ENCODE measurements around the gene FBXO10. TPM values are rescaled to one million over a fixed set of nuclear protein-coding genes. Genes with fewer than 3 reads are reported as not detected.

FBXO10 gene
- total RNA-seq, result 11.6 and 12.2 TPM in 2 replicates
- polyA plus RNA-seq, result 7.6 and 8.2 TPM in 2 replicates
- 6.0 and 6.4 TPM in 2 replicates for polyA plus RNA-seq (2012)
- polyA minus RNA-seq (ENCODE audit: low replicate concordance), result 15.2 and 16.2 TPM in 2 replicates

GRCh38 chr9:37575921-37576721, at the start of gene FBXO10:
Gene FBXO10 (minus strand): TSS chr9:37576380. CDS start chr9:37541768, 34,612 bp downstream.
- H3K4me2 ChIP-seq (ENCODE audit: extremely low read depth, insufficient read depth, low read length), result peak within 1 kb of the TSS; percentile 96
- H3K4me3 ChIP-seq (replicated peaks in 1 of 4; ENCODE audit: control extremely low read depth in 1 of 4, insufficient read depth in 1 of 4, low read depth in 3 of 4, low read length in 4 of 4), result peak within 1 kb of the TSS; percentile 64 to 84 (median 81)
- H3K27ac ChIP-seq (ENCODE audit: insufficient read depth, low read length), result peak within 1 kb of the TSS; percentile 77
- H3K9me3 ChIP-seq (ENCODE audit: control insufficient read depth, insufficient read depth, low read depth, low read length), result no peaks in the 10 kb centered on the region
- peaks cover 3% of the 10 kb centered on the region for H3K4me1 ChIP-seq (ENCODE audit: control insufficient read depth, extremely low read depth, insufficient read depth, low read length)
- H3K79me2 ChIP-seq (ENCODE audit: control insufficient read depth, insufficient read depth, low read length), result peaks cover 2% of the 10 kb centered on the region
- H4K20me1 ChIP-seq (ENCODE audit: control insufficient read depth, extremely low read depth, insufficient read depth, low read length), result no peaks in the 10 kb centered on the region
- DNase-seq (ENCODE audit: low read depth in 2 of 2), result peak; percentile 62 to 83
- TF ChIP-seq CTCF (conservative IDR thresholded peaks at IDR 0.05 in 1 of 2, IDR thresholded peaks at IDR 0.05 in 1 of 2; ENCODE audit: low read depth in 1 of 2, low read length in 2 of 2), result no peak
- TF ChIP-seq EZH2 (IDR thresholded peaks at IDR 0.05; ENCODE audit: low read length, missing control alignments), result no peak
- peak within 1 kb of the TSS; percentile 78 for H3K9ac ChIP-seq (ENCODE audit: insufficient read depth, low read length)
- peak within 1 kb of the TSS; percentile 87 for H2AFZ ChIP-seq (ENCODE audit: low read length)
- no peaks in the 10 kb centered on the region for H3K36me3 ChIP-seq (ENCODE audit: control insufficient read depth, insufficient read depth, low read length)
- no peaks in the 10 kb centered on the region for H3K27me3 ChIP-seq (ENCODE audit: control insufficient read depth, insufficient read depth, low read length)

GRCh38 chr9:37625758-37626147, 49.6 kb upstream of the FBXO10 start:
- no peaks in the 10 kb centered on the region for H3K79me2 ChIP-seq (ENCODE audit: control insufficient read depth, insufficient read depth, low read length)
- H3K9me3 ChIP-seq (ENCODE audit: control insufficient read depth, insufficient read depth, low read depth, low read length), result no peaks in the 10 kb centered on the region
- no peak overlapping the region for H3K9ac ChIP-seq (ENCODE audit: insufficient read depth, low read length)
- no peak for TF ChIP-seq CTCF (conservative IDR thresholded peaks at IDR 0.05 in 1 of 2, IDR thresholded peaks at IDR 0.05 in 1 of 2; ENCODE audit: low read depth in 1 of 2, low read length in 2 of 2)
- TF ChIP-seq EZH2 (IDR thresholded peaks at IDR 0.05; ENCODE audit: low read length, missing control alignments), result no peak
- no peaks in the 10 kb centered on the region for H3K36me3 ChIP-seq (ENCODE audit: control insufficient read depth, insufficient read depth, low read length)
- H3K4me3 ChIP-seq (replicated peaks in 1 of 4; ENCODE audit: control extremely low read depth in 1 of 4, insufficient read depth in 1 of 4, low read depth in 3 of 4, low read length in 4 of 4), result no peak overlapping the region
- H4K20me1 ChIP-seq (ENCODE audit: control insufficient read depth, extremely low read depth, insufficient read depth, low read length), result no peaks in the 10 kb centered on the region
- H3K4me1 ChIP-seq (ENCODE audit: control insufficient read depth, extremely low read depth, insufficient read depth, low read length), result no peaks in the 10 kb centered on the region
- H3K27me3 ChIP-seq (ENCODE audit: control insufficient read depth, insufficient read depth, low read length), result no peaks in the 10 kb centered on the region
- no peak overlapping the region for H3K4me2 ChIP-seq (ENCODE audit: extremely low read depth, insufficient read depth, low read length)
- H2AFZ ChIP-seq (ENCODE audit: low read length), result no peak overlapping the region
- H3K27ac ChIP-seq (ENCODE audit: insufficient read depth, low read length), result no peak overlapping the region
- no peak for DNase-seq (ENCODE audit: low read depth in 2 of 2)

GRCh38 chr9:37625036-37625757, 49.0 kb upstream of the FBXO10 start:
- Histone ChIP-seq H4K20me1 (ENCODE audit: control insufficient read depth, extremely low read depth, insufficient read depth, low read length) (no peaks in the 10 kb centered on the region), H3K9ac (ENCODE audit: insufficient read depth, low read length) (no peak overlapping the region), H3K4me2 (ENCODE audit: extremely low read depth, insufficient read depth, low read length) (no peak overlapping the region), H3K27ac (ENCODE audit: insufficient read depth, low read length) (no peak overlapping the region), H3K9me3 (ENCODE audit: control insufficient read depth, insufficient read depth, low read depth, low read length) (no peaks in the 10 kb centered on the region), H3K4me3 (replicated peaks in 1 of 4; ENCODE audit: control extremely low read depth in 1 of 4, insufficient read depth in 1 of 4, low read depth in 3 of 4, low read length in 4 of 4) (no peak overlapping the region), H3K27me3 (ENCODE audit: control insufficient read depth, insufficient read depth, low read length) (no peaks in the 10 kb centered on the region), H3K79me2 (ENCODE audit: control insufficient read depth, insufficient read depth, low read length) (no peaks in the 10 kb centered on the region), H3K36me3 (ENCODE audit: control insufficient read depth, insufficient read depth, low read length) (no peaks in the 10 kb centered on the region), H2AFZ (ENCODE audit: low read length) (no peak overlapping the region), H3K4me1 (ENCODE audit: control insufficient read depth, extremely low read depth, insufficient read depth, low read length) (no peaks in the 10 kb centered on the region)
- no peak for TF ChIP-seq CTCF (conservative IDR thresholded peaks at IDR 0.05 in 1 of 2, IDR thresholded peaks at IDR 0.05 in 1 of 2; ENCODE audit: low read depth in 1 of 2, low read length in 2 of 2)
- TF ChIP-seq EZH2 (IDR thresholded peaks at IDR 0.05; ENCODE audit: low read length, missing control alignments), result no peak
- DNase-seq (ENCODE audit: low read depth in 2 of 2), result no peak

Data from fibroblast of lung (primary cell).